MM.1S (cell line): Measurements from ENCODE around the gene GRM1.

Source experiments
- CTCF ChIP-seq: fragments of 300-600 bp; sonication (generic); IDR thresholded peaks from 2 replicates; pipeline ENCODE4 v1.5.1; 2016; ENCODE audit warnings: antibody characterized with exemption, low read length, mixed read lengths
- EZH2 ChIP-seq: fragments of 300-600 bp; sonication (generic); optimal IDR thresholded peaks from 2 replicates; pipeline ENCODE3; 2017; ENCODE audit warnings: low read depth, mild to moderate bottlenecking, antibody characterized with exemption, low read length, mixed read lengths

- TF ChIP-seq CTCF (no peak), EZH2 (no peak)
These were observed 239.1 kb downstream of the GRM1 start for GRCh38 chr6:146267946-146268345.
